MM.1S (cell line): Measurements from ENCODE around the gene MSMP.

Experiments
- DNase-seq: peaks from one replicate; pipeline ENCODE4 v3.0.0-alpha.2; 2015
- H2AFZ ChIP-seq: fragments of 300-600 bp; sonication (generic); 2 replicates; pipeline ENCODE4 v1.6.0; 2016; ENCODE audit warnings: antibody characterized with exemption, low read length
- H3F3A ChIP-seq: fragments of 300-600 bp; sonication (generic); 2 replicates; pipeline ENCODE4 v1.6.1; 2016; ENCODE audit warnings: mild to moderate bottlenecking, antibody characterized with exemption, low read length, moderate library complexity, mixed read lengths; ENCODE audit not compliant: insufficient read depth
- H3K27ac ChIP-seq: fragments of 300-600 bp; sonication (generic); 2 replicates; pipeline ENCODE4 v1.5.1; 2016; ENCODE audit warnings: mild to moderate bottlenecking, low read length
- H3K27me3 ChIP-seq: fragments of 300-600 bp; sonication (generic); replicated peaks from 2 replicates; pipeline ENCODE4 v1.6.0; 2016; ENCODE audit warnings: low read length; ENCODE audit not compliant: insufficient read depth
- H3K36me3 ChIP-seq: fragments of 300-600 bp; sonication (generic); replicated peaks from 2 replicates; pipeline ENCODE4 v1.6.1; 2016; ENCODE audit warnings: mild to moderate bottlenecking, low read length, mixed read lengths; ENCODE audit not compliant: insufficient read depth
- H3K4me1 ChIP-seq: fragments of 300-600 bp; sonication (generic); 2 replicates; pipeline ENCODE4 v1.6.1; 2016; ENCODE audit warnings: low read length, mixed read lengths
- H3K4me2 ChIP-seq: fragments of 300-600 bp; sonication (generic); 2 replicates; pipeline ENCODE4 v1.6.0; 2016; ENCODE audit warnings: low read depth, low read length
- H3K4me3 ChIP-seq: fragments of 300-600 bp; sonication (generic); 2 replicates; pipeline ENCODE4 v1.5.1; 2016; ENCODE audit warnings: low read length, mixed read lengths
- H3K79me2 ChIP-seq: fragments of 300-600 bp; sonication (generic); 2 replicates; pipeline ENCODE4 v1.6.1; 2016; ENCODE audit warnings: mixed run types, low read length, mixed read lengths
- H3K9ac ChIP-seq: fragments of 300-600 bp; sonication (generic); 2 replicates; pipeline ENCODE4 v1.6.1; 2016; ENCODE audit warnings: low read length, mixed read lengths
- H3K9me2 ChIP-seq: fragments of 300-600 bp; sonication (generic); replicated peaks from 2 replicates; pipeline ENCODE4 v1.6.1; 2016; ENCODE audit warnings: mild to moderate bottlenecking, low read length, mixed read lengths; ENCODE audit not compliant: insufficient read depth
- H3K9me3 ChIP-seq: fragments of 300-600 bp; sonication (generic); replicated peaks from 2 replicates; pipeline ENCODE4 v1.6.1; 2016; ENCODE audit warnings: mild to moderate bottlenecking, low read length, mixed read lengths; ENCODE audit not compliant: insufficient read depth
- H4K20me1 ChIP-seq: fragments of 300-600 bp; sonication (generic); 2 replicates; pipeline ENCODE4 v1.6.1; 2016; ENCODE audit warnings: mild to moderate bottlenecking, low read length, moderate library complexity, mixed read lengths; ENCODE audit not compliant: insufficient read depth
- CTCF ChIP-seq: fragments of 300-600 bp; sonication (generic); IDR thresholded peaks from 2 replicates; pipeline ENCODE4 v1.5.1; 2016; ENCODE audit warnings: antibody characterized with exemption, low read length, mixed read lengths
- EZH2 ChIP-seq: fragments of 300-600 bp; sonication (generic); optimal IDR thresholded peaks from 2 replicates; pipeline ENCODE3; 2017; ENCODE audit warnings: low read depth, mild to moderate bottlenecking, antibody characterized with exemption, low read length, mixed read lengths
- EZH2phosphoT487 ChIP-seq: fragments of 300-600 bp; sonication (generic); IDR thresholded peaks from 2 replicates; pipeline ENCODE4 v1.6.1; 2018; ENCODE audit warnings: antibody characterized with exemption, low read length

The MSMP gene

GRCh38 chr9:35710818-35711500 is 43.1 kb downstream of the MSMP start:
- Histone ChIP-seq H4K20me1 (no peaks in the 10 kb centered on the region), H3K27ac (no peak overlapping the region), H3K9me3 (no peaks in the 10 kb centered on the region), H3K4me1 (no peaks in the 10 kb centered on the region), H3K4me3 (no peak overlapping the region), H2AFZ (no peak overlapping the region), H3K4me2 (no peak overlapping the region), H3K9ac (no peak overlapping the region), H3F3A (no peaks in the 10 kb centered on the region), H3K9me2 (no peaks in the 10 kb centered on the region), H3K36me3 (peaks cover 4% of the 10 kb centered on the region), H3K27me3 (no peaks in the 10 kb centered on the region), H3K79me2 (no peaks in the 10 kb centered on the region)
- DNase-seq = no peak
- no peak for TF ChIP-seq CTCF
- no peak for TF ChIP-seq EZH2
- no peak for TF ChIP-seq EZH2phosphoT487

- Histone ChIP-seq H4K20me1 (no peaks in the 10 kb centered on the region), H3F3A (no peaks in the 10 kb centered on the region), H3K4me1 (no peaks in the 10 kb centered on the region), H3K9me2 (no peaks in the 10 kb centered on the region), H3K36me3 (peaks cover 2% of the 10 kb centered on the region), H3K4me3 (no peak overlapping the region), H3K27me3 (no peaks in the 10 kb centered on the region), H3K9me3 (no peaks in the 10 kb centered on the region), H3K4me2 (no peak overlapping the region), H3K27ac (no peak overlapping the region), H3K9ac (no peak overlapping the region), H3K79me2 (no peaks in the 10 kb centered on the region), H2AFZ (no peak overlapping the region)
- DNase-seq = no peak
- TF ChIP-seq EZH2 (no peak), EZH2phosphoT487 (no peak), CTCF (no peak)
Measured at GRCh38 chr9:35708146-35708545, 45.9 kb downstream of the MSMP start.

GRCh38 chr9:35706951-35707350 is 47.1 kb downstream of the MSMP start:
- Histone ChIP-seq H3K9me3 (no peaks in the 10 kb centered on the region), H3K79me2 (no peaks in the 10 kb centered on the region), H3K4me1 (no peaks in the 10 kb centered on the region), H3K4me3 (no peak overlapping the region), H4K20me1 (no peaks in the 10 kb centered on the region), H3K9me2 (no peaks in the 10 kb centered on the region), H3K27ac (no peak overlapping the region), H2AFZ (no peak overlapping the region), H3K36me3 (peaks cover 2% of the 10 kb centered on the region), H3F3A (no peaks in the 10 kb centered on the region), H3K9ac (no peak overlapping the region), H3K27me3 (no peaks in the 10 kb centered on the region), H3K4me2 (no peak overlapping the region)
- TF ChIP-seq EZH2phosphoT487 = no peak
- no peak for TF ChIP-seq EZH2
- no peak for TF ChIP-seq CTCF
- no peak for DNase-seq
